GM18508 (cell line): Measurements from ENCODE around the gene SMPD3.

Source experiments
- ATAC-seq: cut with Tn5 transposase; IDR thresholded peaks from one replicate; pipeline ENCODE4 v1.9.1; 2021; ENCODE audit warnings: moderate number of reproducible peaks; ENCODE audit not compliant: insufficient read depth, unreplicated experiment

SMPD3 gene

GRCh38 chr16:68444056-68444657 is 4.2 kb downstream of the SMPD3 start:
- ATAC-seq: no peak

GRCh38 chr16:68436581-68436980 is 11.7 kb downstream of the SMPD3 start:
- no peak for ATAC-seq

- no peak for ATAC-seq
Observed at GRCh38 chr16:68434624-68435210, 13.6 kb downstream of the SMPD3 start.

- no peak for ATAC-seq
Observed at GRCh38 chr16:68433316-68433715, 15.0 kb downstream of the SMPD3 start.

GRCh38 chr16:68432701-68433100 is 15.6 kb downstream of the SMPD3 start:
- no peak for ATAC-seq

GRCh38 chr16:68429076-68429854 is 19.0 kb downstream of the SMPD3 start:
- ATAC-seq: no peak

GRCh38 chr16:68427649-68428303 is 20.5 kb downstream of the SMPD3 start:
- no peak for ATAC-seq

- no peak for ATAC-seq
Observed at GRCh38 chr16:68426347-68426652, 22.0 kb downstream of the SMPD3 start.

GRCh38 chr16:68425498-68426346 is 22.6 kb downstream of the SMPD3 start:
- ATAC-seq: no peak

GRCh38 chr16:68423771-68424170 is 24.5 kb downstream of the SMPD3 start:
- no peak for ATAC-seq

GRCh38 chr16:68422396-68422960 is 25.8 kb downstream of the SMPD3 start:
- ATAC-seq: no peak

GRCh38 chr16:68421076-68421475 is 27.2 kb downstream of the SMPD3 start:
- no peak for ATAC-seq

GRCh38 chr16:68420366-68420942 is 27.9 kb downstream of the SMPD3 start:
- no peak for ATAC-seq

- no peak for ATAC-seq
Observed at GRCh38 chr16:68417711-68418301, 30.5 kb downstream of the SMPD3 start.

- ATAC-seq: no peak
Observed at GRCh38 chr16:68416057-68417046, 32.0 kb downstream of the SMPD3 start.

GRCh38 chr16:68414581-68414980 is 33.7 kb downstream of the SMPD3 start:
- ATAC-seq: no peak

- ATAC-seq: no peak
Observed at GRCh38 chr16:68412061-68412460, 36.2 kb downstream of the SMPD3 start.

GRCh38 chr16:68411086-68411485 is 37.2 kb downstream of the SMPD3 start:
- ATAC-seq: no peak
